VCaP (cell line): ENCODE data around the gene CSE1L.

Experiments
- H3K27ac ChIP-seq: fragments of 450-650 bp; 2 replicates; pipeline ENCODE4 v1.5.1; 2017
- CTCF ChIP-seq: fragments of 450-650 bp; conservative IDR thresholded peaks from 2 replicates; pipeline ENCODE4 v1.5.1; 2017; ENCODE audit warnings: mild to moderate bottlenecking, moderate library complexity

Gene CSE1L

DNA sequence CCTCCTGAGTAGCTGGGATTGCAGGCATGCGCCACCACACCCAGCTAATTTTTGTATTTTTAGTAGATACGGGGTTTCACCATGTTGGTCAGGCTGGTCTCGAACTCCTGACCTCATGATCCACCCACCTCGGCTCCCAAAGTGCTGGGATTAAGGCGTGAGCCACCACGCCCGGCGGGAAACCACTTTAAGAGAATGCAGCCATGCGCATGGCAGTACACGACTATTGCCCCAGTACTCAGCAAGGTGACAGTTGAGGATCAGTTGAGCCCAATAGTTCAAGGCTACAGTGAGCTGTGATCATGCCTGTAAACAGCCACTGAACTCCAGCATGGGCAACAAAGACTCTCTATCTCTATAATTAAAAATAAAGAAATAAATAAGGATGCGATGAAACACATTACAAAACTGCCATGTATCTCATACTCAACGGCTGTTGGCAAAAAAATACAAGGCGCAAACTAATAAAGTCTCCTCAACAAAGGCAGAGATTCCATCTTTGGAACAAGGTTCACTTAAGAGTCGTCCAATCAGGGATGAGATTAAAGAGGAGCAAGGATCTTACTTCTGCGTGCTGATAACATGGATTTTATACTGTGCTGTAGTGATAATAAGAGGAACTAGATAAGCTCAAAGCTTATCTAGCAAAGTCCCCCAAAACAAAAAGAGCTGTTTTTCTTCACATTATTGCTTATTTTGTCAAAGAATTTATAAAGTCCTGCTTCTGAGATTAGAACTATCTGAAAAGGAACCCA lies 90.9 kb downstream of the CSE1L start:
- TF ChIP-seq CTCF, result no peak

GRCh38 chr20:49138431-49138830 lies 92.3 kb downstream of the CSE1L start:
- TF ChIP-seq CTCF, result no peak
- H3K27ac ChIP-seq, result no peak overlapping the region

More for the DNA sequence above, 90.9 kb downstream of the CSE1L start:
- no peak overlapping the region for H3K27ac ChIP-seq

- no peak overlapping the region for H3K27ac ChIP-seq
- no peak for TF ChIP-seq CTCF
Observed at GRCh38 chr20:49140411-49140810, 94.3 kb downstream of the CSE1L start.

- no peak overlapping the region for H3K27ac ChIP-seq
- TF ChIP-seq CTCF, result no peak
Observed at GRCh38 chr20:49140834-49141233, 94.7 kb downstream of the CSE1L start.
